Measurements from ENCODE around the gene ATF4.

ATF4 gene

GRCh38 chr22:39528681-39529486, 8.5 kb downstream of the ATF4 start (continued):
- no peak for TF ChIP-seq ZNF302 (tag by site-specific recombination; IDR thresholded peaks at IDR 0.05; ENCODE audit: low read depth)
- no peak for TF ChIP-seq GLI2 (tag by site-specific recombination; IDR thresholded peaks at IDR 0.05; ENCODE audit: borderline replicate concordance, low read depth)
- TF ChIP-seq ZBTB1 (tag by site-specific recombination; IDR thresholded peaks at IDR 0.05): no peak
- TF ChIP-seq KLF8 (tag by site-specific recombination; IDR thresholded peaks at IDR 0.05): peak; percentile 96
- peak; percentile 82 for TF ChIP-seq KLF7 (tag by site-specific recombination; IDR thresholded peaks at IDR 0.05; ENCODE audit: borderline replicate concordance)
- no peak for TF ChIP-seq MEIS1 (CRISPR knock-in tag; IDR thresholded peaks at IDR 0.05; ENCODE audit: borderline replicate concordance)
- TF ChIP-seq PRDM4 (tag by site-specific recombination; IDR thresholded peaks at IDR 0.05): peak; percentile 69
- no peak for TF ChIP-seq ZNF621 (tag by site-specific recombination; IDR thresholded peaks at IDR 0.05)
- TF ChIP-seq ZNF132 (tag by site-specific recombination; IDR thresholded peaks at IDR 0.05; ENCODE audit: borderline replicate concordance): no peak
- no peak for TF ChIP-seq HOXA7 (CRISPR knock-in tag; IDR thresholded peaks at IDR 0.05; ENCODE audit: borderline replicate concordance)
- TF ChIP-seq OVOL3 (tag by site-specific recombination; IDR thresholded peaks at IDR 0.05): no peak; the same call in 1 of the 2 replicates
- TF ChIP-seq ZNF266 (tag by site-specific recombination; IDR thresholded peaks at IDR 0.05; ENCODE audit: low read depth): no peak
- no peak for TF ChIP-seq ZNF830 (tag by site-specific recombination; IDR thresholded peaks at IDR 0.05; ENCODE audit: low read depth)
- no peak for TF ChIP-seq ZNF596 (tag by site-specific recombination; IDR thresholded peaks at IDR 0.05)
- peak; percentile 64 for TF ChIP-seq ZNF561 (tag by site-specific recombination; IDR thresholded peaks at IDR 0.05; ENCODE audit: borderline replicate concordance)
- no peak for TF ChIP-seq ZNF362 (tag by site-specific recombination; IDR thresholded peaks at IDR 0.05)
- TF ChIP-seq IKZF3 (tag by site-specific recombination; IDR thresholded peaks at IDR 0.05): peak; percentile 70
- no peak for TF ChIP-seq ZNF202 (tag by site-specific recombination; IDR thresholded peaks at IDR 0.05; ENCODE audit: borderline replicate concordance)
- peak; percentile 22; the same call in 1 of the 2 replicates for TF ChIP-seq ZNF398 (tag by site-specific recombination; IDR thresholded peaks at IDR 0.05)
- TF ChIP-seq ZFP41 (tag by site-specific recombination; IDR thresholded peaks at IDR 0.05; ENCODE audit: borderline replicate concordance): no peak
- TF ChIP-seq PRDM2 (tag by site-specific recombination; IDR thresholded peaks at IDR 0.05; ENCODE audit: borderline replicate concordance): peak; percentile 71; the same call in 1 of the 2 replicates
- no peak for TF ChIP-seq ZNF174 (tag by site-specific recombination; IDR thresholded peaks at IDR 0.05)
- no peak for TF ChIP-seq ZNF777 (tag by site-specific recombination; IDR thresholded peaks at IDR 0.05; ENCODE audit: borderline replicate concordance)
- peak; percentile 67; the same call in 1 of the 2 replicates for TF ChIP-seq ZNF513 (tag by site-specific recombination; IDR thresholded peaks at IDR 0.05)
- TF ChIP-seq ZNF654 (tag by site-specific recombination; IDR thresholded peaks at IDR 0.05; ENCODE audit: low read depth): peak; percentile 99
- TF ChIP-seq ZNF416 (tag by site-specific recombination; IDR thresholded peaks at IDR 0.05): no peak
